ENCODE data around the gene ZNF195.

DNA sequence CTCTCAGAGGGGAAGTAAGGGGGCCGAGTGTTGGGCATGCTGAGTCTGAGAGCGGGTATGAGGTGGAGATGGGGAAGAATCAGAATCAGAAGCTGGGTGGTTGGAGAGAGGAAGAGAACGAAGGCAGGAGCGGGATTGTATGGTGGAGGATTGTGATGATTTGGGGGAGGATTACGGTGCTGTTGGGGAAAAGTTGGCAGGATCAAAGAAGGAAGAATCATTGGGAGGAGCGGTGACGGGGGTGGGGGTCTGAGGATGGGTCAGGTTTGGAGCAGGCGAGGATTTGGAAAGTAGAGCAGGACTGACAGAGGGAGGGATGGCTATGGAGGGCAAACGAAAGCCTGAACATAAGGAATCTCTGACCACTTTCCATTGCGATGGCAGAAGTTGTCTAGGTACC is 22.1 kb downstream of the ZNF195 start:
- TF ChIP-seq CTCF (IDR thresholded peaks at IDR 0.05 in 8 of 11, conservative IDR thresholded peaks at IDR 0.05 in 3 of 11) (no peak), POLR2AphosphoS5 (IDR thresholded peaks at IDR 0.05) (no peak)
